Fibroblast of lung (primary cell): ENCODE measurements around the gene PXDN.

Experiments used
- CTCF ChIP-seq, 2 donors: IDR thresholded peaks in 1 of 2; conservative IDR thresholded peaks in 1 of 2; 1 replicate in 1 of 2; 2 replicates in 1 of 2; pipeline ENCODE4 v1.5.1; 2011 to 2012; ENCODE audit warnings: low read length in 2 of 2, control low read depth in 1 of 2, inconsistent platforms in 1 of 2, low read depth in 1 of 2, mild to moderate bottlenecking in 1 of 2
- EZH2 ChIP-seq: IDR thresholded peaks from 2 replicates; pipeline ENCODE4 v1.5.1; 2012; ENCODE audit warnings: low read length, control low read depth, mild to moderate bottlenecking; ENCODE audit errors: missing control alignments

- TF ChIP-seq CTCF (conservative IDR thresholded peaks at IDR 0.05 in 1 of 2, IDR thresholded peaks at IDR 0.05 in 1 of 2; ENCODE audit: low read depth in 1 of 2, low read length in 2 of 2) = no peak
- no peak for TF ChIP-seq EZH2
Observed at GRCh38 chr2:1750270-1750932, 6.1 kb upstream of the PXDN start.
